HUDEP-2 (cell line): Measurements from ENCODE around the gene CFAP157.

Experiments
- DNase-seq, 76 experiments: peaks; one replicate each; lab custom pipeline; 2025; ENCODE audit not compliant: unreplicated experiment in 76 of 76; lab: John Stamatoyannopoulos, UW

Gene CFAP157

DNA sequence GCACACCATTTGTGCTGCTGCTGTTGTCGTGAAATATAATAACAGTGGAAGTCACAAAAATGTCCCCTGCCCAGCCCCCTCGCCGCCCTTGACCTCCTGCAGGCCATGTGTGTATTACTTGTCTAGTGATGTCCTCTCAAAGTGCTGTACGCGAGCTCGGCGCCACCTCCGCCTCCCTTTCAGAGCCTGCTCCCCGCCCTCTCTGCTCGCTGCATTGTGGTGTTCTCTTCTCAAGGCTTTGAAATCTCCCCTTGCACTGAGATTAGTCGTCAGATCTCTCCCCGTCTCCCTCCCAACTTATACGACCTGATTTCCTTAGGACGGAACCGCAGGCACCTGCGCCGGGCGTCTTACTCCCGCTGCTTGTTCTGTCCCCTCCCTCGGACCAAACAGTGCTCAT lies 14.7 kb upstream of the CFAP157 start:
- no peak for DNase-seq

GRCh38 chr9:127693143-127693542 lies 13.6 kb upstream of the CFAP157 start:
- DNase-seq = no peak

DNA sequence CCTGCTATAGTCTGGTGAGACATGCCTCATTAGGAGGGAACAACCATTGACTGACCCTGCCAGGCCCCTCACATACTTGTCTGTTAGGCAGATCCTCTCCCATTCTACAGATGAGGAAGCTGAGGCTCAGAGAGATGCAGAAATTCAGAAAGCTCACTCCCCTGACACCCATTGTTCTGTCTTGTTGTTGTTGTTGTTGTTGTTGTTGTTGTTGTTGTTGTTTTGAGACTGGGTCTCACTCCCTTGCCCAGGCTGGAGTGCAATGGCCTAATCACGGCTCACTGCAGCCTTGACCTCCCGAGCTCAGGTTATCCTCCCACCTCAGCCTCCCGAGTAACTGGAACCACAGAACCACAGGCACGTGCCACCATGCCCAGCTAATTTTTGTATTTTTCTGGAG lies 13.1 kb upstream of the CFAP157 start:
- no peak for DNase-seq

- no peak for DNase-seq
These were observed 11.7 kb upstream of the CFAP157 start for GRCh38 chr9:127694890-127695720.

GRCh38 chr9:127697575-127697974 lies 9.2 kb upstream of the CFAP157 start:
- DNase-seq = no peak

DNA sequence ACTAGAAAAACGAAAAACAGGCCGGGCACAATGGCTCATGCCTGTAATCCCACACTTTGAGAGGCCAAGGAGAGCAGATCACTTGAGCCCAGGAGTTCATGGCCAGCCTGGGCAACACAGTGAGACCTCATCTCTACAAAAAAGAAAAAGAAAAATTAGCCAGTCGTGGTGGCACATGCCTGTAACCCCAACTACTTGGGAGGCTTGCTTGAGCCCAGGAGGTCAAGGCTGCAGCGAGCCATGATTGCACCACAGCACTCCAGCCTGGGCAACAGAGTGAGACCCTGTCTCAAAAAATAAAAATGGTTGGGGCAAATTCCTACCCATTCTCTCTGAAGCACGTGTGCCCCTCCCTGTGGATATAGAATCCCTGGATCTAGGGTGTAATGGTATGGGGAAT lies 8.4 kb upstream of the CFAP157 start:
- DNase-seq = no peak

DNA sequence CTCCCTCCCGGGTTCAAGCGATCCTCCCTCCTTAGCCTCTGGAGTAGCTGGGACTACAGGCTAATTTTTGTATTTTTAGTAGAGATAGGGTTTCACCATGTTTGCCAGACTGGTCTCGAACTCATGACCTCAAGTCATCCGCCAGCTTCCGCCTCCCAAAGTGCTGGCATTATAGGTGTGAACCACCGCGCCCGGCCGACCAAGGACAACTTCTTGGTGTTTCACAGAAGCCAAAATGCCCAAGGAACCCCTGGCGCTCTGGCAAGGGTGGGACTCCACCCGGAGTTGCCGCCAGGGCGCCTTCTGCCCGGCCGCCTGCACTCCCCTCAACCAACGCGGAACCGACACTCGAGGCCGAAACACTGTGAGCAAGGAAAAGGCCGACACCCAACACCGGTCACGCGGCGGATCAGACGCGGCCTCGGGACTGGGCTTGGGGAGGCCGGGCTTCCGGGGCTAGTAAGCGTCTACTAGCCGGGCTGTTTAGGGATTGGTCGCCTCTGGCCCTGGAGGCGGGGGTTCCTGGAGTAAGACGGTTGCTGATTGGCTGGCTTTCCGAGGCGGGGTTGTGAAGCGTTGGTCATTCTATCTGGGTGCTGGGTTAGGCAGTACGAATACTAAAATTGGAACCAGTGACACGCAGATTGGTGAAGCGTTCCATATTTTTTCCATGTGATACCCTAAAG lies 7.7 kb upstream of the CFAP157 start:
- peak in 66 of 76 experiments; percentile 11 to 93 (median 80) for DNase-seq

- no peak for DNase-seq
These were observed 6.6 kb upstream of the CFAP157 start for GRCh38 chr9:127700140-127700539.

DNA sequence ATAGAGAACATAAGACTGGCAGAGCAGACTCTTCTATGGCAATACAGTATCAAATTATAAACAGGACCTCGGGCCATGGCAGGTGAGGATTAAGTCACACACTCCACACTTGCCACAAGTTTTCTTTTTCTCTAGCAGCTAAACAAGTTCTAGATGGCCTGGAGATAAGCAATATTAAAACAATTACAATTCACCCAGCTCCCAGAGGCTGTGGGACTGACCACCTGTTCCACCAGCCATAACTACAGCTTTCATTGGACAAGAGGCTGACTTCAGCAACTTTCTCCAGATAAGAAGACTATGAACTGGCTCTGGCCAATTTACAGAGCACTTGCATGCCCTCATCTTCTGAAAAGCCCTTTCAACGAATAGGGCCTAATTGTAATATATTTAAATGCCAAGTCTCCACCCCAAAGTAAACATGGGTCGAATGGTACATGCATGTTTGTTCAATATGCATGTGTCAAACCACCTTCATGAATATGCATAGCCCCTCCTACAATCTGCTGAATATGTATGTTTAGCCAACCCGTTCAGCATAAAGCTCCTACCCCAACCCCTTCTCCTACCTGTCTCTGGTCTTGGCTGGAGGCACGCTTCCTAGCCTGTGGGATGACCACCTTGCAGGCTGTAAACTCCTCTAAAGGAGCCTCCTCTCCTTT lies 6.1 kb upstream of the CFAP157 start:
- no peak for DNase-seq

DNA sequence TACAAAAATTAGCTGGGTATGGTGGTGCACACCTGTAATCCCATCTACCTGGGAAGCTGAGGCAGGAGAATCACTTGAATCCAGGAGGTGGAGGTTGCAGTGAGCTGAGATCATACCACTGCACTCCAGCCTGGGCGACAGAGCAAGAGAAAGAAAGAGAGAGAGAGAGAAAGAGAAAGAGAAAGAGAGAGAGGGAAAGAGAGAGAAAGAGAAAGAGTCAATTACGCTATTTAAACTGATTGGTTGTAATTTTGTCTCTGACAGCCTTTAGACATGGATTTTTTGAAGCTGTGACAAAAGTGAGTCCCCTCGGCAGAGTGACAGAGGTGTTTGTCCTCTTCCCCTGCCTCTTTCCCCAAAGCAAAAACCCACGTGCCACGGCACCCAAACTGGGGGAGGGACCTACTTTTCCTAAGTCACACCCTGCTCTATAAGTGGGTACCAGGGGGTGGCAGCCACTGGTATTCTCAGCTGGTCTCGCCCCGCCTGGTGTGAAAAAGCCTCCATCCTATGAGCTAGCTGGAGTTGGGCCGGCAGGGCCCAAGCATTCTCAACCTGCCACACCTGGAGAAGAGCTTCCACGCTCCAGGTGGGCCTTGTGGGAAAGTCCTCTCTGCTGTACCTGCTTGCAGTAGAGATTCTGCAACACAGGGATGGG lies 3.4 kb upstream of the CFAP157 start:
- no peak for DNase-seq

DNA sequence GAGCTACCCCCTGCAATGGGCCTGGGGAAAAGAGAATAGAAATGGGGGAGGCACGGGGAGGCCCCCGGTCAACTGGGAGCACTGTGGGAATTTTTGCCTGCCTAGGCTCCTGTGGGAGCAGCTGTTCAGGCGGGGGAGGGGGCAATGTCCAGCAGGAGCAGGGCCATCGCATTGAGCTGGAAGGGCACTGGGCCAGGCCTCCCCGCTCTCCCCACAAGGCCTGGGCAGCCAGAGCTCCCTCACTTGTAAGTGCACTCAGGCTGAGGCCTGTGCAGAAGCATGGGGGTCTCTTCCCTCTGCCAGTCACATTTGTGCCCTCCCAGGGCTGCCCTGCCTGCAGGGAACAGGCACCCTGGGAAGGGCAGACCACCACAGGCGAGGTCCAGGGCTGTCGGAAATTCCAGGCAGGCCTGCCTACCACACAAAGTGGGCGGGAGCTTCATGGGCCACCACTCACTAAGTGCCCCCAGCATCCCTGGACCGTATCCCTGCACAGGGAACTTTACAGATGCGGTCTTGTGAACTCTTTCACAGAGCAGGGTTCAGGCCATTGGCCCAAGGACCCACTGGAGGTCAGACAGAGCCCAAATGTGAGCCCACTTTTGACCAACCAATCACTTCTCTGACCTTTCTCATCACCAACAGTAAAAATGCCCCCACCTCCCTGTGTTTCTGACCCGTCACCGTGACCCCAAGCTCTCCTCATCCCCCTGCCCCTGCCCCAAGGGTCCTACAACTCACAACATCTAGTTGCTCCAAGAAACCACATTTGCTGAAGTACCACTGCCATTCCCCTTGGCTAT lies 1.0 kb upstream of the CFAP157 start:
- DNase-seq = no peak

GRCh38 chr9:127707766-127708165 lies 978 bp downstream of the CFAP157 start:
- peak in 2 of 76 experiments; percentile 2 to 6 for DNase-seq

- DNase-seq = no peak
These were observed 2.3 kb downstream of the CFAP157 start for GRCh38 chr9:127708952-127709587.

GRCh38 chr9:127710204-127710783 lies 3.5 kb downstream of the CFAP157 start:
- DNase-seq = no peak

DNA sequence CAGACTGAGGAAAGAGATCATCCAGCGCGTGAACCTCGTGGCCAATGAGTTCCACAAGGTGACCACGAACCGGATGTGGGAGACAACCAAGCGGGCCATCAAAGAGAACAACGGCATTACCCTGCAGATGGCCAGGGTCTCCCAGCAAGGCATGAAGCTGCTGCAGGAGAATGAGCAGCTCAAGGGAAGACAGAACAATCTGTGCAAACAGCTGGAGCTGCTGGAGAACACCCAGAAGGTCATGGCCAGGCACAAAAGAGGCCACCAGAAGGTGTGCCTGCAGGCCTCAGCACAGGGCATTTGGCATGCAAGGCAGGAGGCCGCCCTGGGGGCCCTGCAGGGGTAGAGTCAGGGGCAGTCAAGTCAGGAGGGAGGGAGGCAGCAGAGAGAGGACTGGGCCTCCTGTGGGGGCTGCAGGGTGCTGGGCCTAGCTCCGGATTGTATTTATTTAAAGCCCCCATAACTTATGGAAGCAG lies 4.5 kb downstream of the CFAP157 start:
- no peak for DNase-seq

DNA sequence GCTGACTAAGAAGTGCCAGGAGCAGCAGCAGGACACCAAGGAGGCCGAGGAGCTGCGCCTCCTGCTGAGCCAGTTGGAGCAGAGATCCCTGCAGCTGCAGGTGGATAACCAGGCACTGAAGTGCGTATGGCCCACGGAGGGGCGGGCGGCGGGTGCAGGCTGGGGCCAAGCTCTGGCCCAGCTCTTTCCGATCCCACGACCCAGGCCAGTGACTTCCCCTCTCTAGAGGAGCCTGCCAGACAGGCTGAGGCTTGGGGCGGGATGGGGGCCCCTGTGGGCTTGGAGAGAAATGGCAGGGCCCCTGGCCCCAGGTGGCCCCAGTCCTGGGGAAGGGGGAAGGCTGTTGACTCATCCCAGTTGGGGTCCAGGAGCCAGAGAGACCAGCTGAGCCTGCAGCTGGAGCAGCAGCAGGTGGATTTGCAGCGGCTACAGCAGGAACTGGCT lies 5.1 kb downstream of the CFAP157 start:
- no peak for DNase-seq

GRCh38 chr9:127712371-127712770 lies 5.6 kb downstream of the CFAP157 start:
- no peak for DNase-seq

- no peak for DNase-seq
These were observed 6.1 kb downstream of the CFAP157 start for GRCh38 chr9:127712867-127713266.

DNA sequence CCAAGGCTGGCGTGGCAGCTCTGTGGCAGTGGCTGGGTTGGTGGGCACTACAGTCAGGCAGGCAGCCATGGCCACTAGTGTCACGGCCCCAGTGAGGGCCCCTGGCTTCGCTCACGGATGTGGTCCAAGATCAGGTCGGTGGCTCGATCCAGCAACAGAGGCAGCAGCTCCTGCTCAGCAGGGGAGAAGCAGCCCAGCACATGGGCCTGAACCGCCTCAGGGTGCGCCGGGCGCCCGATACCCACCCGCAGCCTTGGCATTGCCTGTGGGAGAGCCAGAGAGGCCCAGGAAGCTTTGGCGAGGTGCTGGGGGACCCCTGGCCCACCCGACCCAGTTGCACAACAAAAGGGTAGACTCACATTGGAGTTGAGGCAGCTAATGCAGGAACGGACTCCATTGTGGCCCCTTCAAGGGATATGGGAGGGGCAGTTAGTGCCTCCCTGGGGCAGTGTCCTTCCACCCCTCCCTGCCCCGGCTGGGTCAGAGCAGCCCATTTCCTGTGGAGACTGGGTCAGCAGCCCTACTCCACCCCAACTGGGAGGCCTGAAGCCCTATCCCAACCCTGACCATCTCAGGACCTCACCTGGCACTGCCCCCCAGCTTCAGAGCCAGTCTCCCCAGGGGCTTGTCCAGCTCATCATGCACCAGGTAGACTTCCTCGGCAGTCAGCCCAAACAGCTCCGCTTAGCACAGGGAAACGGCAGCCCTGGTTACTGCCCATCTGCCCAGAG lies 7.4 kb downstream of the CFAP157 start:
- DNase-seq = no peak
